ENCODE measurements around the gene PDE7B.
A peak's percentile ranks its signal among the peaks of the same experiment; 100 is the strongest.
"Not testable (repeated sequence)": the region's sequence is repeated elsewhere in the genome, so short reads cannot be mapped to it uniquely, and the experiment has no call there.

PDE7B gene

GRCh38 chr6:136113736-136114173 lies 262.3 kb downstream of the PDE7B start:
- peak; percentile 70 to 84 (median 76) for DNase-seq

DNA sequence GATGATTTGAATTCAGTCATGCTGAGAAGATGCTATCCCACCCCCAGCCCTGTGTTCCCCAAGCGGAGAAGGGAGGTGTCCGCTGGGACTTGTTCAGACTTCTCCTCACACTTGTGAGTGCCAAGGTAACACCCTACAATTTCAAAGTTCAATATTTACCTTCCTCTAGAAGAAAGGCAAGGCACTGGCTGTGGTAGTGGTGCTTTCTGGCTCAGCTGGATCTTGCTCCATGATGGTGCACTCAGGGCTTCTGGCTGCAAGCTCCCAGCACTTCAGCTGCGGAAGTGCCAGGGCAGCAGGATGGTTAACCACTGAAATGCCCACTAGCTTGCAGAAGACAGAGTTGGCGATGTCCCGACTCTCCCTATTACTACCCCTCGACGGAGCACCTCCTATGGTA lies 263.2 kb downstream of the PDE7B start:
- DNase-seq, result no peak

GRCh38 chr6:136115941-136116340 lies 264.4 kb downstream of the PDE7B start:
- DNase-seq, result no peak

- peak in 1 of 4 experiments; percentile 20 for DNase-seq
Observed at GRCh38 chr6:136117081-136117480, 265.6 kb downstream of the PDE7B start.

GRCh38 chr6:136118787-136119186 lies 267.3 kb downstream of the PDE7B start:
- DNase-seq, result no peak

DNA sequence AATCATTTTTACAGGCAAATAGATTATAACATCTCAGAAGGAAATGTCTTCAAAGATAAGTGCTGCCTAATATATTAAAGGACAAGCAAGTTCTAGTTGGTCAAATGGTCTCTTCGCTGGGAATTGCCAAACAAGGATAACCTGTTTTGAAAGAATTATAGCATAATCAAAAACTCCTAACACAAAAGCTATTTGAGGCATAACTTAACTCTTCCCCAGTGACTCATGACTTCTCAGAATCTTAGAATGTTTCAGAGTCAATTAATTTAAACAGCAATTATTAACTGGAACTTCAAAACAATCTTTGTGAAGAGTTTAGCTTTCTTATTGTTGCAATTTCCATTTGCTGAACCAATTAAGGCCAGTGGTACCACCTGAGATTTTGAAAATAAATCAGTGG lies 272.0 kb downstream of the PDE7B start:
- DNase-seq, result no peak

DNA sequence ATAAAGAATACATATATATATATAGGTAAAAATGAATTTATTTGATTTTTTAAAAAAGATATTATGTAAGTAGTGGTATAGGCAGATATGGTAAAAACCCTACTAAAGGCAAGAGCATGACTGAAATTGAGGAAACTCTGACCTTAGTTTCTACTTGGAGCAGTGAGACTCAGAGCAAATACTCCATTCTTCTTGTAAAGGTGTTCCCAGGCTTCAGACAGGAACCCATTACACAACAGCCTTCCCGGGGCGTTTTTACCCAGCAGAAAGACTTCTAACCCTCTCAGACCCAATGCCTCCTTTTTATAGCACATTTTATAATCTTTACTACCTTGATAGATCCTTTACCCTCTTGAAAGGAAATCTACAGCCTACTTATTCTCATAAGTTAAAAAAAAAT lies 274.1 kb downstream of the PDE7B start:
- no peak for DNase-seq

DNA sequence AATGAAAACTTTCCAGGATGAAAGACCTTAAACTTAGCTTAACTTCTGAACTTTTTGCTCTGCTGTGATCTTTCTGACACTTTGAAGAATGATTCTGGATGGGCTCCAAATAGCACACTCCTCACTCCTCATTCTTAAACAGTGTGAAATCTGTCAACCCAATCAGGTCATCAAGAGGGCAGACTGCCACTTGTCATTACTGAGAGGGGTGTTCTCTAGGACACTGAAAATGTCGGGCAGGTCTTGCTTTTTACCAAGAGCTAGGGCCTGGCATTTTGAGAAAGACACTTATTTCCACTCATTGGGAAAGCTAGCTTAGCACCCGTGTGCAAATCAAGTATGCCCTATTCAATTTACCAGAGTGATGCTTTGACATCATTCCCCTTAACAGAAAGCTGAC lies 276.4 kb downstream of the PDE7B start:
- no peak for DNase-seq

- peak; percentile 36 to 56 (median 54) for DNase-seq
Observed at GRCh38 chr6:136129365-136129764, 277.9 kb downstream of the PDE7B start.

GRCh38 chr6:136134268-136134667 lies 282.8 kb downstream of the PDE7B start:
- DNase-seq, result no peak

GRCh38 chr6:136134751-136135150 lies 283.2 kb downstream of the PDE7B start:
- DNase-seq, result no peak

DNA sequence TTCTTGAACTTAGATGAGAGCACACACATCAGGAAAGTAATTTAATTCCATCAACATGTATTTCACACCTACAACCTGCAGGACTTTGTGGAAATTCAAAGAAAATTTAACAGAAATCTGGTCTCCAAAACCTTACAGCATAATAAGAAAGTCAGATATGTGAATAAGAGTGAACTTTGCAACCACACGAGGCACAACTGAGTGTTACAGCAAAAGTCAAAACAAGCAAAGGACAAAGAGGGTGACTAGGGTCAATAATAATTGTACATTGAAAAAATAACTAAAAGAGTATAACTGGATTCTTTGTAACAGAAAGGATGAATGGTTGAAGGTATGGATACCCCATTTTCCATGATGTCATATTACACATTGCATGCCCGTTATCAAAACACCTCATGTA lies 284.8 kb downstream of the PDE7B start:
- DNase-seq, result no peak

- DNase-seq, result no peak
Observed at GRCh38 chr6:136137008-136137692, 285.6 kb downstream of the PDE7B start.

GRCh38 chr6:136137739-136138402 lies 286.4 kb downstream of the PDE7B start:
- no peak for DNase-seq

GRCh38 chr6:136139111-136139510 lies 287.6 kb downstream of the PDE7B start:
- not testable (repeated sequence) for DNase-seq

- DNase-seq, result no peak
Observed at GRCh38 chr6:136144251-136145023, 292.9 kb downstream of the PDE7B start.

- DNase-seq, result no peak
Observed at GRCh38 chr6:136146130-136146529, 294.6 kb downstream of the PDE7B start.

GRCh38 chr6:136147342-136147741 lies 295.8 kb downstream of the PDE7B start:
- no peak for DNase-seq

GRCh38 chr6:136148051-136148450 lies 296.6 kb downstream of the PDE7B start:
- DNase-seq, result no peak

GRCh38 chr6:136148523-136148922 lies 297.0 kb downstream of the PDE7B start:
- DNase-seq, result no peak

DNA sequence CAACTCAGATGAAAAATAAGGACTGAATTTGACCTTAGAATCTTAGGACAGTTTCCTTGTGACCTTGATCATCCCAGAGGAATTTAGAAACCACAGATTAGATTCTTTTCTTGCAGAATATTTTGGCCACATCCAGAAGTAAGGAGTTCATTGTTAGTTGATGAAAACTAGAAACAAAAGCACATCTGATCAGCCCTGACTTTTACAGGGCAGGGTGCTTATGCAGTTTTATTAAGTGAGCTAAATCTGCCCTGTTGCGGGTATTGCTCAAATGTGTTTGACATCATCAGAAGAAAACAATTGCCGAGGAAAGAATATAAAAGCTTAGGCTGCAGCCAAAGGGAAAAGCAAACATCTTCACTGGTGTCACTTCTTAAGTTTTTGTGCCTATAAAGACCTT lies 297.8 kb downstream of the PDE7B start:
- no peak for DNase-seq

DNA sequence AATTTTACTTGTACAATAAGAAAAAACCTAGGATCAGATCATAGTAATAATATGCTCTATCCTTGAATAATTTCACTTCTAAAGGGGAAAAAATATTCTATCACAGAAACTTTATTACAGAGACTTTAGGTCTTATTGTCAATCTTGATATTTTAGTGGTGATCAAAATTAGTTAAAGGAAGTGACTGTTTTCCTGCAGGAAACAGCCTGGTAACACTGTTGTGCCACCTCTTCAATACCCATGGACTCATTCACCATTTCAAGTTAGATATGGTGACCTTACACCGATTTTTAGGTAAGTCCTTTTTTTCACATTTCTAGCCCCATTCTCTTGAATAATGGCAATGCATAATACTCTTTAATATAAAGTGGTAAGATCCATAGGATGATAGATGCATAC lies 299.5 kb downstream of the PDE7B start:
- DNase-seq, result no peak

GRCh38 chr6:136153707-136154375 lies 302.3 kb downstream of the PDE7B start:
- no peak for DNase-seq

All from suppressor macrophage (primary cell).